ENCODE measurements around the gene ABCF3. TPM values are rescaled to one million over a fixed set of nuclear protein-coding genes. Genes with fewer than 3 reads are reported as not detected.

Gene ABCF3
- total RNA-seq, 1 donor from 2014 or later = 73.4 TPM

DNA sequence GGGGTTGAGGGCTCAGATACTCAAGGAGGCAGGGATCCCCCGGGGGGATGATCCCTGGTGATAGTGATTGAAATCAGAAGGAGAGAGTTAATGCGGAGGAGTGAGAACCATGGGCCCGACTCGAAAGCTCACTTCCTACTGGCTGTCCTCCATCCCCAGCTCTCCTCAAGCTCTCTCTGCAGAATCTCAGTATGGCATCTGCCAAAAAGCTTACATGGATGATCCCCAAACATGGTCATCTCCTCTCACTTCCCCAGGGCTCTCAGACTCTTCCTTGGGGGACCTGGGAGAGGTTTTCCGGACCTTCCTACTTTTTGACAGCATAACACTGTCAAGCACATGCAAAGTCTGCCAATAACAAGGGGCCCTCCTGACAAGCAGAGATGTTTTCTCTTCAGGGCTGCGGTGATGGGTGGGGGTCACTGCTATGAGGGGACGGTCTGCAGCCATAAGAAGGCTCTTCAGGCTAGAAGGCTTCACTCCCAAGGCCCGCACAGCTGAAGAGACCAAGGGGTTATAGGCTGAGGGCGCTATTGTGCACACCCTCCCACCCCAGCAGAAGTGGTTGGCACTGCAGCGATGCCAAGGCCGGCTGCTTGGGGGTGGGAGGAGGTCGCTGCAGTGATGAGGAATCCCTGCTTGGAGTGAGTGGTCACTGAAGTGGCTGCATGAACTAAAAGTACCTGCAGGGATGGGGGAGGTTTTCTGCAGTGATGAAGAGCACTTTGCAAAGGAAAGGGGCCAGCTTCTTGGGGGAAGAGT lies 42.6 kb downstream of the ABCF3 start:
- intact Hi-C loops (cut with micrococcal nuclease) = loop anchor here (1.0 to 5.0 kb wide), 3 partner anchors 34 to 314 kb away; partner anchors contain the start of gene CAMK2N2

DNA sequence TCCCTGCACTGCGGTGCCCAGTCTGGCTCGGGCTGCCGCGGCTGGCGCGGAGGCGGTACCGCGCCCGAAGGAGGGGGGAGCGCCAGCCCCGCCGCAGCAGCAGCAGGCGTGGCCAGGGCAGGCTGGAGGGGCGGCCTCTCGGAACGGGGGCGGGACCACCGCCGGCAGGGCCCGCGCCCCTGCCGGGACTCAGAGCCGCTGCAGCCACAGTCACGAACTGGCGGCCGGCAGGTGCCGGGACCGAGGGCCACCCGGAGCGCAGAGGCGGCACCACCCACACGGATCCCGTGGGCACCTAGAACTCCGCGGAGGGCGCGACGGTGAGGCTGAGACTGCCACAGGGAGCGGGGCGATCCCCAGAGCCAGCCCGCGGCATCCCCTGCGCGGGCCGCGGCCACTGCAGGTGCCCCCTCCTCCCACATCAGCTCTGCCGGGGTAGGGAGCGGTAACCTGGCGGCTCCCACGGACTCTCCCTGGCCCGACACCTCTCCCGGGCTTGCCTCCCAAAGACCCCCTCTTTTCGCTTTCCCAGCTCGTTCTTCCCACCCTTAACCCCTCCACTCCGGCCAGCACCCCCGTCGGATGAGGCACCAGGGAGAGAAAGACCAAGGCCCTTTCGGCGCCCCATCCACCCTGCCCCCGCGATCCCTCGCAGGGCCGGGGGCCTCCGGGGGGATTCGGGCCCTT lies 43.5 kb downstream of the ABCF3 start, which contains the start of gene VWA5B2:
VWA5B2 (plus strand) TSS at position 192 of the 687 bp plus-strand sequence. CDS start 944 bp downstream, outside the sequence.
- intact Hi-C loops (cut with micrococcal nuclease) = loop anchor here (1.0 to 5.0 kb wide), 3 partner anchors 33 to 313 kb away; partner anchors contain the start of gene CAMK2N2

DNA sequence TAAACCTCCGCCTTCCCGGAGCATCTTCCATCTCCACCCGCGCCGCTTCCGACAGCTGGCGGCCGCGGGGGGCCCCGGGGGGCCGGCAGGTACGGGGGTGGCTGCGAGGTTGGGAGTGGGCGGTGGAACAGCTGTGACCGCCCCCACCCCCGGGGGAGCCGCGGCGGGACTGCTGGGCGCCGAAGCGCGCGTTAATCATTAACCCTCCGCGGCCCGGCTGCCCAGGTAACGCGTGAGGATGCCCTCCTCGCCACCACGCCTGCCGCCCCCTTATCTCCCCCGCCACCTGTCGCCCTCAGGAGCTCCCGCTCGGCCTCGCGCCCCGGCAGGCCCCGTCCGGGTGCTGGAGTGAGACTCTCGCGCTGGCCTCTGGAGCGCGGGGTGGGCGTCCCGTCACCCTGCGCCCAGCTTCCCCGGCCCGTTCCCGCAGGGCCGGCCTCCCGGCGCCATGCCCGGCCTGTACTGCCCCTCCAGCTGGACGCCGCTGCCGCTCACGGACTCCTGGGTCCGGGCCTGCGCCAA lies 44.1 kb downstream of the ABCF3 start:
- intact Hi-C loops (cut with micrococcal nuclease) = no loop called here

DNA sequence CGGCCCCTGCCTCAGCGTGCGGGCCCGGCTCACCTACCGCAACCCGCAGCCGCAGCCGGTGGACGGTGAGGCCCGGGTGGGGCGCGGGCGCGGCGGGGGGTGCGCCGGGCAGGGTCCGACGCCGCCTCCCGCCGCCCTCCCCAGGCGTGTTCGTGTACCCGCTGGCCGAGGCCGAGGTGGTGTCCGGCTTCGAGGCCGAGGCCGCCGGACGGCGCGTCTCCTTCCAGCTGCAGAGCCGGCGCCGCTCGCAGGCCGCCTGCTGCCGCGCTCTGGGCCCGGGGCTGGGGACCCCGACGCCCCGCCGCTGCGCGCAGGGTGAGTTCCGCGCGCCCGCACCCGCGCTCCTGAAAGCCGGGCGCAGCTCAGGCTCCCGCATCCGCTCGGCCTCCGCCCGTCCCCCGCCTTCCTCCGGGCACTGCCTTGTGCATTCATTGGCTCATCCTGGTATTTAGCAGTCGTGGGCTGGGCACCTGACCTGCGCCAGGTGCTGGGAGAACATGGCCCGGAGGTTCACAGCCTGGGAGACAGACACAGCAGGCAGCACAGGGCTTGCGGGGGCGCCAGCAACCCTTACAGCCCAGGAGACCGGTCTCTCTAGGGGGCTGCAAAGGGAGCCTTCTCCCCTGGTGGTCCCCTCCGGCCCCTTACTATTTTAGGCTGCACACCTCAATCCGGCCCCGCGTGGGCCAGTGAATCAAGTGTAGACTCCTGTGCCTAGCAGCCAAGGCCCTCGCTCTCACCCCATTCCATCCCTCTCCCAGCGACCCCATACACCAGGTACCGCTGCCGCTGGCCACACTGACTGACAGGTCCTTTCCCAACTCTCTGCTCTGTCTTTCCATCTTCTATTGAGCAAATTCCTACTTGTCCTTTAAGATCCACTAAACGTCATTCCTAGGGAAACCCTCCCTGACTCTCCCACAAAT lies 44.9 kb downstream of the ABCF3 start:
- intact Hi-C loops (cut with micrococcal nuclease) = no loop called here

DNA sequence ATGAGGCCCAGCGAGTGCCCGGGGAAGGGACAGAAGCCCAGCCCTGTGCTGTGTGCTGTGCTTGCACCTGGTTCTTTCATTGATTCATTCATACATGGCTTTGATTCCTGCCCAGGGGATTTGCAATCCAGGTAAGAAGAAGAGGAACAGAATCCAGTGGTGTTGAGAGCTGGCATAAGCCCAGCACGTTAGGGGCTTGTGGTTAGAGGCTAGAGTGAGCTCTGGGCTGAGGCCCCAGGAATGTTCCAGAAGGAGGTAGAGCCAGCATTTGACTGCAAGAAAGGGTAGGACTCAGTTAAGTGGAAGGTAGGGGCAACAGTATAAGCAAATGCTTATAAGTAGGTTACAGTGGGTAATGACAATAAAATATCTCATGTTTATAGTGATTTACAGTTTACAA lies 45.7 kb downstream of the ABCF3 start:
- intact Hi-C loops (cut with micrococcal nuclease) = no loop called here

DNA sequence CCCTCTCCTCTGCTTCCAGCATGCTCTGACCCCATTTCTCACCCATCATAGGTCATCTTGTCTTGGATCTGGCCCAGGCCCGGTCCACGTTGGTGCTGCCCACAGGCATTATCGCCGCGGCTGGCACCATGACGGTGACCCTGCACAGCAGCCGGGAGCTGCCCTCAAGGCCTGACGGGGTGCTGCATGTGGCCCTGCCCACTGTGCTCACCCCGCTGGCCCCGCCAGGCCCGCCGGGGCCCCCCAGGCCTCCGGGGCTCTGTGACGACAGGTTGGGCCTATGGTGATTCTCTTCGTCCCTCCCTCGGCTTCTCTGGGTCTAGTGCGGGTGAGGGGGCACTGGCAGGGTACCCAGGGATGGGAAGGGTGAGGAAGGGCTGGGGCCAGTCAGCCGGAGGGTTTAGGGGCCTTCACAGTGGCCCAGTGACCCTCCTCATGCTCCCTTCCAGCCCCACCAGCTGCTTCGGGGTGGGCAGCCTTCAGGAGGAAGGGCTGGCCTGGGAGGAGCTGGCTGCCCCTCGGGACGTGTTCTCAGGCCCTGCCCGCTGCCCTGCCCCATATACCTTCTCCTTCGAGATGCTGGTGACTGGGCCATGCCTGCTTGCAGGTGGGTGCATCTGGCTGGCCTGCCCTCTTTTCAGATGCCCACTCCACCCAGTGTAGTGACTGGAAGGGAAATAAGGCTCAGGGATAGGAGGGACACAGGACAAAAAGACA lies 47.3 kb downstream of the ABCF3 start:
- intact Hi-C loops (cut with micrococcal nuclease) = no loop called here

DNA sequence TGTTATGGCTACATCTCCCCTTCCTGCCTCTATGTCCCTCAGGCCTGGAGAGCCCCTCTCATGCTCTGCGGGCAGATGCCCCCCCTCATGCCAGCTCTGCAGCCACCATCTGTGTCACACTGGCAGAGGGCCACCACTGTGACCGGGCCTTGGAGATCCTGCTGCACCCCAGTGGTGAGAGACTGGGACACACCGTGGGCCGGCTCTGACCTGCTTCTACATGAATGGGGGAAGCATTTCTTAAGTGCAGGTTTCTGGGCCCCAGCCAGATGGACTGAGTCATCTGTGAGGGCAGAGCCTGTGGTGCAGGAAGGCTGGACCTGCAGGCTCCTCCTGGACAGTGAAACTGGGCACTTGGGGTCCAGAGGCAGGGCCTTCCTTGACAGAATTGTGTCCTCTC lies 48.2 kb downstream of the ABCF3 start:
- intact Hi-C loops (cut with micrococcal nuclease) = no loop called here

DNA sequence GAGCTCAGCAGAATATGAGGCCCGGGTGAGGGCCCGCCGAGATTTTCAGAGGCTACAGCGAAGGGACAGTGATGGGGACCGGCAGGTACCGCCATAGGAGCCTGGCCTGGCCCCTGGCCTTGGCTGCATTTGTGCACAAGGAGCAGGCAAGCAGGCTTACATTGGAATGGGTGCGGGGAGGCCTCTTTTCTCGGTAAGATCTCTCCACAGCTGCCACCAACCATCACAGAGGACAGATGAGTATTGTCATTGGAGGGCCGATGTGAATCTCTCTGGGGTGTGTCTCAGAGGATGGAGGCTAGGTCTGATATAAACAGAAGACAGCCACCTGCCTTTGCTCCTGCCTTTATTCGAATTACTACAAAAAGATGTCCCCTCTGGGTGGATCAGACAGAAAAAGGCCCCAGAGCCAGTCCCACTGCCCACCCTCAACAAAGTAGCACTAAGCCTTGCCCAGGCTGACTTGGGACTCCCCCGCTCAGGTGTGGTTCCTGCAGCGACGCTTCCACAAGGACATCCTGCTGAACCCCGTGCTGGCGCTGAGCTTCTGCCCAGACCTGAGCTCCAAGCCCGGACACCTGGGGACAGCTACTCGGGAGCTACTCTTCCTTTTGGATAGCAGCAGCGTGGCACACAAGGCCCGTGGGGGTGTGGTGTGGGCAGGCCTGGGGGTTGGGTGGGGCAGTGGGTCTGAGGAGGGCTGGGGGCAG lies 48.8 kb downstream of the ABCF3 start:
- intact Hi-C loops (cut with micrococcal nuclease) = no loop called here

DNA sequence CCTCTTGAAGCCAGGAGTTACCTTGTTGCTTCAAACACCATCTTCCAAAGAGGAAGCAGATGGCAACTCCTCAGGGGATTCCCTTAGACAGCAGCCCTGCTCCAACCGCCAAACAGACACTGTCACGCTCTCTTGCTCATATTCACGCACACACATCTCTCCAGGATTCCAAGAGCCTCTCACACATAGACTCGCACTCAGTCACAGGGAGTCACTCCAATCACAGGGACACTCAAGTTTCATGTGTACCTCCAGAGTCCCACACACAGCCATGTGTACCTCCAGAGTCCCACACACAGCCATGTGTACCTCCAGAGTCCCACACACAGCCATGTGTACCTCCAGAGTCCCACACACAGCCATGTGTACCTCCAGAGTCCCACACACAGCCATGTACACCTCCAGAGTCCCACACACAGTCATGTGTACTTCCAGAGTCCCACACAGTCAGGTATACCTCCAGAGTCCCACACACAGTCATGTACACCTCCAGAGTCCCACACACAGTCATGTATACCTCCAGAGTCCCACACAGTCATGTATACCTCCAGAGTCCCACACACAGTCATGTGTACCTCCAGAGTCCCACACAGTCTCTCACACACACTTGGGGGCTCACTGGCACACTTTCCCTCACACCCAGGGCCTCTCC lies 49.5 kb downstream of the ABCF3 start:
- intact Hi-C loops (cut with micrococcal nuclease) = no loop called here

DNA sequence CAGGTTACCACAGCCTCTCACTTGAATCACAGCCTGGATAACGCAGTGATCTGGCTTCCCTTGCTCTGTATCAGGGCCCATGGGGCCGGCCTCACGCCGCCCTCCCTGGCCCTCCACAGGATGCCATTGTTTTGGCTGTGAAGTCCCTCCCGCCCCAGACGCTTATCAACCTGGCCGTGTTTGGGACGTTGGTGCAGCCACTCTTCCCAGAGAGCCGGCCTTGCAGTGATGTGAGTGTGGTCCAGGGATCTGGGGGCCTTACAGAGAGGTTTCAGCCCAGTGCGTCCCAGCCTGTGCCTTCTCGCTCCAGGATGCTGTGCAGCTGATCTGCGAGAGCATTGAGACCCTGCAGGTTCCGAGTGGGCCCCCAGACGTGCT lies 50.0 kb downstream of the ABCF3 start:
- intact Hi-C loops (cut with micrococcal nuclease) = no loop called here

DNA sequence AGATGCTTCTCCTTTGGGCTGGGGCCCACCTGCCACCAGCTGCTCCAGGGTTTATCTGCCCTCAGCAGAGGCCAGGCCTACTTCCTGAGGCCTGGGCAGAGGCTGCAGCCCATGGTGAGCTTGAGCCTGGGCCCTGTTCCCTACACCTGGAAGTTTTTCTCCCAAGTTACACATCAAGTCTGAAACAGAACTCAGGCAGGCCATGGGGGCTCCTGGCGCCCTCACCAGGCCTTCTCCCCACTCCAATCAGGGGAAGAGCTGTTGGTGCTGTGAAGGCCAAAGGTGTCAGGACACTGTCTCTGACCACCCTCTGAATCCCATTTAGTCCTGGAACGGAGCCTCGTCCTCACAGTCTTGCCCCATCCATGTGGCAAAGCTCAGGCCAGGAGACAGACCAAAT lies 50.6 kb downstream of the ABCF3 start:
- intact Hi-C loops (cut with micrococcal nuclease) = no loop called here

DNA sequence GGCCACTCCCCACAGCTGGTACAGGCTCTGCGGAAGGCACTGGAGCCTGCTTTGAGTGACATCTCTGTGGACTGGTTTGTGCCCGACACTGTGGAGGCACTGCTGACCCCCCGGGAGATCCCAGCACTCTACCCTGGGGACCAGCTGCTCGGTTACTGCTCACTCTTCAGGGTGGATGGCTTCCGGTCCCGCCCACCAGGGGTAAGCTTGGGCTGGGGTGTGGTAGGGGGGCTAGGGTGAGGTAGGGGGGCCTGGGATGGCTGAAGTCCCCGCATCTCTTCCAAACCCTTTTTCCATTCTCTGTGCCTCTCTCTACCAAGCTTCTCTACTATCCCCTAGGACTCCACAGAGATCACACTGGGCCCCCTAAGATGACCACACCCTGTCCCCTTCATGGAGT lies 51.2 kb downstream of the ABCF3 start:
- intact Hi-C loops (cut with micrococcal nuclease) = no loop called here

DNA sequence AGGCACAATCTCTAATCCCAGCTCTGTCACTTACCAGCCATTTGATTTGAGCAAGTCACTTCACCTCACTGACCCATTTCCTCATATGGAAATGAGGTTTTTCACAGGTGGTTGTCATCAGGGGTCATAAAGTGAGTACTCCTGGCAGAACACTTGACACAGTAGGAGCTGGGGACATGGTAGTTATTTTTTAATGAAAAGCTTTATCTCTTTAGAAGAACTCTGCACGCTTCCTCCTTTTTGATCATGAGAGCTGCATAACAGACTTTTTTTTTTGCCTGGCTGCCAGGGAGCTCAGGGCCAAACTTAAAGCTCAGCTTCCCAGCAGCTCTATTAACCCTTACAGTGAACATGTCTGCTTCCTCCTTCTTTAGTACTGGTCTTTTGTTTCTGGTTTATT lies 51.8 kb downstream of the ABCF3 start:
- intact Hi-C loops (cut with micrococcal nuclease) = no loop called here

DNA sequence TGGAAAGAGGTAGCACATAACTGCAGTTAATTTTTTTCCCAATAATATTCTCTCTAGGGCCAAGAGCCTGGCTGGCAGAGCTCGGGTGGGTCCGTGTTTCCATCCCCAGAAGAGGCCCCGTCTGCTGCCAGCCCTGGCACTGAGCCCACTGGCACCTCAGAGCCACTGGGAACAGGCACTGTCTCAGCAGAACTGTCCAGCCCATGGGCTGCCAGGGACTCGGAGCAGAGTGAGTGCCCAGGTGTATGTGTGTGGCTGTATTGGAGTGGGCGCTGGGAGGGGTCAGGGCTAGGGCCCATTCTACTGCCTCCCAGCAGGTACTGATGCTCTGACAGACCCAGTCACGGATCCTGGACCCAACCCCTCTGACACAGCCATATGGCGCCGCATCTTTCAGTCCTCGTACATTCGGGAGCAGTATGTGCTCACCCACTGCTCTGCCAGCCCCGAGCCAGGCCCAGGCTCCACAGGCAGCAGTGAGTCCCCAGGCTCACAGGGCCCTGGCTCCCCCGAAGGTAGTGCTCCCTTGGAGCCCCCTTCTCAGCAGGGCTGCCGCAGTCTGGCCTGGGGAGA lies 52.3 kb downstream of the ABCF3 start:
- intact Hi-C loops (cut with micrococcal nuclease) = no loop called here

DNA sequence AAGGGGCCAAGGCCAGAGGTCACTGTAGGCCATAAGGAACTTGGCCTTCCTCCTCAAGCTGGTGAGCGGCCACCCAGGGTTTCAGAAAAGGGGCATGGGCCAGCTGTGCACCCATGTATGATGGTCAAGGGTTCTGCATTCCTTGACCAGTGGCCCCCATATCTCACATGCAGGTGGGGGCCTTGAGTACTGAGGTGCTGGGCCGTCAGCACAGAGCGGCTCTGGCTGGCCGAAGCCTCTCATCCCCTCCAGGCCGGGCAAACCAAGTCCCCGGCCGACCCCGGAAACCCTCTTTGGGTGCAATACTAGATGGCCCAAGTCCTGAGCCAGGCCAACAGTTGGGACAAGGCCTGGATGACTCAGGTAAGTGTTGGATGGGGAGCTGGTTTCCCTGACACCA lies 53.2 kb downstream of the ABCF3 start:
- intact Hi-C loops (cut with micrococcal nuclease) = no loop called here

DNA sequence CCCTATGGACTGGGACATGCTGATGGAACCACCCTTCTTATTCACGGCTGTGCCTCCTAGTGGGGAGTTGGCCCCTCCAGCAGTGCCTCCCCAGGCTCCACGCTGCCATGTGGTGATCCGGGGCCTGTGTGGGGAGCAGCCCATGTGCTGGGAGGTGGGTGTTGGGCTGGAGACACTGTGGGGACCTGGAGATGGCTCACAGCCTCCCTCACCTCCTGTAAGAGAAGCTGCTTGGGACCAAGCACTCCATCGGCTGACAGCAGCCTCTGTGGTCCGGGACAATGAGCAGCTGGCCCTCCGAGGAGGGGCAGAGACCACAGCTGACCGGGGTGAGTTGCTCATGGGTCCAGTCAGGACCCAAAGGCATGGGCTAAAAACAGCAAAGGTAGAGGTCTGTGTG lies 53.7 kb downstream of the ABCF3 start:
- intact Hi-C loops (cut with micrococcal nuclease) = no loop called here

DNA sequence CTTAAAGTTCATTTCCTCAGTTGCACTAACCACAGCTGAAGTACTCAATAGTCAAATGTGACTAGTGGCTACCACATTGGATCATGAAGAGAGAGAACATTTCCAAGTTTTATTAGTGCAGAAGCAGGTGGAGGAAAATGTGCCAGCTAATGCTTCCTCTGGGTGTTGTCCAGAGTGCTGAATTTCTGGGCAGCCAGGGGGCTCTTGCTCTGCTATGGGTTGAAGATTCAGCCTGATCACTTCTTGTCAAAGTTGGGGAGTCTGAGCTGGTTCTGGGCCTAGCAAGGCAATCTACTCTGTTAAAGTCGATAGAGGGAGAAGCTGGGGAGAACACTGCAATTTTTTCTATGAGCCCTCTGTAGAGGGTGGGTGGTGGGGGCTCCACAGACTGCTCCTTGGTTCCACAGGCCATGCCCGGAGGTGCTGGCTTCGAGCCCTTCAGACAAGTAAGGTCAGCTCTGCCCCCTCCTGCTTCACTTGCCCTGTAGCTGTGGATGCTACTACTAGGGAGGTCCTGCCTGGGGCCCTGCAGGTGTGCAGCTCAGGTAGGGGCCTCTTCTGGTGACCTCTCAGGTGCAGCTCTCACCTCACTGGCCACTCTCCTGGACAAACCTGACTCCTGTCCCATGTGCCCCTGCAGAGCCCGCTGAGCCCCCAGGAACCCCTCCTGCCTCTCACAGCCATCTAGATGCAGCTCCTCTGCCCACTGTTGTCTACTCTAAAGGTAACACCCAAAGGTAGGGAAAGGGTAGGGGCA lies 54.6 kb downstream of the ABCF3 start:
- intact Hi-C loops (cut with micrococcal nuclease) = no loop called here

DNA sequence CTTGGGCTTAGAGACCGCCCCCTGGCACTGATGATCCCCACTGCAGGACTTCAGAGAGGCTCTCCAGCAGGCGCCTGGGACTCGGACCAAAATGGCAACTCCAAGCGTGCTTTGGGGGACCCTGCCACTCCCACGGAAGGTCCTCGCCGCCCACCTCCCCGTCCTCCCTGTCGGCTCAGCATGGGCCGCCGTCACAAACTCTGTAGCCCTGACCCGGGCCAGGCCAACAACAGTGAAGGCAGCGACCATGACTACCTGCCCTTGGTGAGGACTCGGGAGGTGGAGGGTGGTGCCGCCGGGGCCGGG lies 55.1 kb downstream of the ABCF3 start:
- intact Hi-C loops (cut with micrococcal nuclease) = no loop called here

Data from T-helper 1 cell treated with Interleukin-12 subunit alpha and Interleukin-12 subunit beta and Interleukin-4 antibody, amounts not matched to agents 30 ng/mL and 1 ng/mL, for 36 hours (primary cell).